Measurements from ENCODE around the gene MAP3K6.

DNA sequence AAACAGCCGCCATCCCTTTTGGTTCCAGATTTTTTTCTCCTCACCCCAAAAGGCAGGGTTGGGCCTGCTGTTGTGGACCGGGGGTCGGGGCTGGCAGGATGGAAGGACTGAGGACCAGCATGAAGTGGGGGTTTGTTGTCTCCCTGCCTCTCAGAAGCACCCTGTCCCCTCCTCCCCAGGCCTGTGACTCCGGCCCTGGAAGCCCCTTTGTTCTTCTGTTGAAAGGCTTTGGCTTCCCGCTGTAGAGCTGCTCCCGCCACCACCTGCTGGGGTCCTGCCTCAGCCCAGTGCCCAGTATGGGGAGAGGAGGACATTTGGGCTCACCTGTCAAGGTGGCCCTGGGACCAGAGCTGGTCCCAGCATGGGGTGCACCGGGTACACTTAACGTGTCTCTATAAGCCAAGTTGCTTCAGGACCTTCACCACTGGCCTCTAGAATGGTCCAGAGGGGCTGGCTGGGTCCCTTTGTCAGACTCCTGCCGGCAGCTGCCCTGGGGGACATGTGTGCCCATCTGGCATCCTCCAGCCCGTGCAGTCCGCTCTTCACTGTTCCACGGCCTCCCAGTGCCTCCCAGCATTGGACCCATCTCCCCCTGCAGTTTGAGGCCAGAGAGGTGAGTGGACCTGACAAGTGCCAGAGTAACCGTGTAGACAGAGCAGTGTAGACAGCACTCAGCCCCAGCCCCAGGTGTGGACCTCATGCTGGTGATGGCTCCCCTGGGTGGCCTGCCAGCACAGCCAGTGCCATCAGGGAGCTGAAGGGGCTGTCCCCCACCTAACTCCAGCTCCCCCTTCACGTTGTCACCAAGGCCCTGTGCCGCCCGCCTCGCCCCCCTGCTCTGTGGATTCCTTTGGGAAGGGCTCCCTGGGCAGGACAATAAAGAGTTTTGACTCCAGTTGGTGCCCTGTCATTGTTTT lies 31.0 kb downstream of the MAP3K6 start:
- TF ChIP-seq CTCF (IDR thresholded peaks at IDR 0.05), result no peak
- no peak for TF ChIP-seq POLR2A (IDR thresholded peaks at IDR 0.05)
